Left lung (tissue), 10 donors: Measurements from ENCODE around the gene CCDC50. TPM values are rescaled to one million over a fixed set of nuclear protein-coding genes. Genes with fewer than 3 reads are reported as not detected.
A peak's percentile ranks its signal among the peaks of the same experiment; 100 is the strongest.

Source experiments
- ATAC-seq: fragments of 200-7000 bp; cut with Tn5 transposase; one replicate; pipeline ENCODE4 v1.9.1; 2020; ENCODE audit warnings: moderate library complexity
- DNase-seq, 4 donors: peaks; one replicate each; pipeline ENCODE4 v3.0.0-alpha.2; 2013 to 2020
- H3K27ac ChIP-seq, 2 donors: fragments of 200-600 bp; sonication (generic) in 1 of 2; one replicate each; pipeline versions ENCODE4 v1.5.0 to v1.8.0; 2020 to 2021
- H3K27me3 ChIP-seq, 2 donors: fragments of 200-600 bp; sonication (generic) in 1 of 2; one replicate each; pipeline versions ENCODE4 v1.5.0 to v1.8.0; 2020 to 2021
- H3K36me3 ChIP-seq, 2 donors: fragments of 200-600 bp; sonication (generic) in 1 of 2; one replicate each; pipeline versions ENCODE4 v1.5.0 to v1.8.0; 2020 to 2021
- H3K4me1 ChIP-seq, 2 donors: fragments of 200-600 bp; one replicate each; pipeline ENCODE4 v1.8.0; 2021
- H3K4me3 ChIP-seq, 2 donors: fragments of 200-600 bp; sonication (generic) in 1 of 2; one replicate each; pipeline versions ENCODE4 v1.5.0 to v1.8.0; 2020 to 2021; ENCODE audit warnings: mild to moderate bottlenecking in 1 of 2
- H3K9me3 ChIP-seq, 2 donors: fragments of 200-600 bp; sonication (generic) in 1 of 2; one replicate each; pipeline versions ENCODE4 v1.5.0 to v1.8.0; 2020 to 2021
- CTCF ChIP-seq, 2 donors: fragments of 200-600 bp; sonication (generic) in 1 of 2; IDR thresholded peaks; one replicate each; pipeline versions ENCODE4 v1.5.0 to v1.8.0; 2021; ENCODE audit warnings: antibody characterized with exemption in 2 of 2
- intact Hi-C, 2 donors: fragments of 100-400 bp; cut with DNase I; formaldehyde crosslinking; loops; one replicate each; pipeline versions ENCODE4 v1.11.2 to v1.14.2; 2022
- polyA plus RNA-seq, 6 donors: library from polyadenylated mRNA; unstranded; fragments of 120-200 nt; gene quantifications; one replicate each; pipeline ENCODE4 v1.2.1, GENCODE V29; 2013; ENCODE audit not compliant: insufficient read length in 6 of 6
- total RNA-seq, 2 donors: library from RNA; stranded (reverse); fragmentation: NEBNext Ultra II Directional; extraction: Animal tissue kit (Norgen Biotek cat#: 25700); gene quantifications; one replicate each; pipeline ENCODE4 v1.2.1, GENCODE V29; 2021
- donor health status: DM: no; HTN: yes; CAD: no.
- donor health status: DM: no; HTN: no; CAD: no.

The CCDC50 gene
- total and polyA plus RNA-seq, 8 donors = 49.7 to 85.1 (median 68.2) TPM

- Histone ChIP-seq H3K27me3 (no peaks in the 10 kb centered on the region), H3K4me1 (peaks cover 0 to 41% of the 10 kb centered on the region in 2 donors), H3K27ac (no peak overlapping the region), H3K9me3 (no peaks in the 10 kb centered on the region), H3K4me3 (no peak overlapping the region), H3K36me3 (no peaks in the 10 kb centered on the region)
- TF ChIP-seq CTCF (IDR thresholded peaks at IDR 0.05) = no peak
- ATAC-seq = no peak
- DNase-seq = no peak
- intact Hi-C loops = no loop called here
Observed at GRCh38 chr3:191339316-191339917, 10.2 kb downstream of the CCDC50 start.

- DNase-seq (no peak), ATAC-seq (no peak)
- Histone ChIP-seq H3K36me3 (no peaks in the 10 kb centered on the region), H3K27ac (no peak overlapping the region), H3K9me3 (no peaks in the 10 kb centered on the region), H3K27me3 (no peaks in the 10 kb centered on the region), H3K4me1 (peaks cover 0 to 32% of the 10 kb centered on the region in 2 donors), H3K4me3 (no peak overlapping the region)
- no peak for TF ChIP-seq CTCF (IDR thresholded peaks at IDR 0.05)
- intact Hi-C loops = no loop called here
Observed at GRCh38 chr3:191340351-191340750, 11.2 kb downstream of the CCDC50 start.

- Histone ChIP-seq H3K9me3 (no peaks in the 10 kb centered on the region), H3K4me1 (peaks cover 0 to 32% of the 10 kb centered on the region in 2 donors), H3K27ac (no peak overlapping the region), H3K4me3 (no peak overlapping the region), H3K36me3 (no peaks in the 10 kb centered on the region), H3K27me3 (no peaks in the 10 kb centered on the region)
- no peak for TF ChIP-seq CTCF (IDR thresholded peaks at IDR 0.05)
- ATAC-seq (no peak), DNase-seq (no peak)
- intact Hi-C loops = no loop called here
Observed at GRCh38 chr3:191340966-191341365, 11.8 kb downstream of the CCDC50 start.

- no peaks in the 10 kb centered on the region for H3K36me3 ChIP-seq
- H3K9me3 ChIP-seq = no peaks in the 10 kb centered on the region
- no peak overlapping the region for H3K27ac ChIP-seq
- intact Hi-C loops = no loop called here
- H3K27me3 ChIP-seq = no peaks in the 10 kb centered on the region
- ATAC-seq (no peak), DNase-seq (no peak)
- no peak for TF ChIP-seq CTCF (IDR thresholded peaks at IDR 0.05)
- peaks cover 0 to 32% of the 10 kb centered on the region in 2 donors for H3K4me1 ChIP-seq
- H3K4me3 ChIP-seq = no peak overlapping the region
Observed at GRCh38 chr3:191342006-191342405, 12.8 kb downstream of the CCDC50 start.

- H3K4me1 ChIP-seq = peaks cover 0 to 30% of the 10 kb centered on the region in 2 donors
- no peak for DNase-seq
- peak; percentile 89 for ATAC-seq
Observed at GRCh38 chr3:191342411-191342810, 13.2 kb downstream of the CCDC50 start.

More at GRCh38 chr3:191342411-191342810, 13.2 kb downstream of the CCDC50 start:
- H3K27me3 ChIP-seq = no peaks in the 10 kb centered on the region
- no peak overlapping the region for H3K4me3 ChIP-seq
- intact Hi-C loops = no loop called here
- TF ChIP-seq CTCF (IDR thresholded peaks at IDR 0.05) = no peak
- no peaks in the 10 kb centered on the region for H3K9me3 ChIP-seq
- H3K27ac ChIP-seq = no peak overlapping the region
- no peaks in the 10 kb centered on the region for H3K36me3 ChIP-seq
